IMR-90 (cell line): Measurements from ENCODE around the gene NXPH4. TPM values are rescaled to one million over a fixed set of nuclear protein-coding genes. Genes with fewer than 3 reads are reported as not detected.
A peak's percentile ranks its signal among the peaks of the same experiment; 100 is the strongest.

Source experiments
- ATAC-seq: fragments of 200-7000 bp; cut with Tn5 transposase; 2 replicates; pipeline ENCODE4 v1.9.1; 2020; ENCODE audit warnings: low read depth, mild to moderate bottlenecking, moderate library complexity
- BruUV-seq: library from RNA; stranded (reverse); fragments of 400-500 nt; replicated peaks from 2 replicates; lab custom pipeline; 2021; lab: Mats Ljungman, UMichigan
- CTCF ChIA-PET: fragments of 300-600 bp; formaldehyde crosslinking; extraction: SDS; loops from one replicate; lab custom pipeline; 2021; ENCODE audit warnings: antibody characterized with exemption; lab: Yijun Ruan, JAX
- POLR2A ChIA-PET: fragments of 300-600 bp; sonication (Branson Sonifier 250); formaldehyde crosslinking; loops from one replicate; lab custom pipeline; 2022; ENCODE audit warnings: antibody characterized with exemption; ENCODE audit not compliant: unreplicated experiment; lab: Charles Lee
- DNase-seq: peaks from one replicate; pipeline ENCODE4 v3.0.0; 2013
- H2AFZ ChIP-seq: replicated peaks from 2 replicates; pipeline ENCODE3; 2013; ENCODE audit warnings: low read length, mild to moderate bottlenecking; ENCODE audit not compliant: poor library complexity
- H2AK5ac ChIP-seq: 2 replicates; pipeline ENCODE4 v1.6.1; 2013; ENCODE audit warnings: low read depth, low read length, inconsistent platforms
- H2AK9ac ChIP-seq: replicated peaks from 2 replicates; pipeline ENCODE3; 2013; ENCODE audit warnings: mild to moderate bottlenecking, low read depth, low read length, moderate library complexity; ENCODE audit not compliant: poor library complexity
- H2BK120ac ChIP-seq: 2 replicates; pipeline ENCODE4 v1.6.1; 2013; ENCODE audit warnings: low read depth, low read length, inconsistent platforms
- H2BK15ac ChIP-seq: 3 replicates; pipeline ENCODE4 v1.6.1; 2013; ENCODE audit warnings: low read depth, low read length, inconsistent platforms
- H2BK20ac ChIP-seq: 2 replicates; pipeline ENCODE4 v1.6.1; 2013; ENCODE audit warnings: low read depth, mild to moderate bottlenecking, inconsistent platforms, low read length, moderate library complexity
- H2BK5ac ChIP-seq: 2 replicates; pipeline ENCODE4 v1.6.1; 2013; ENCODE audit warnings: mild to moderate bottlenecking, low read depth, low read length, inconsistent platforms; ENCODE audit not compliant: poor library complexity, severe bottlenecking
- H3K14ac ChIP-seq: replicated peaks from 2 replicates; pipeline ENCODE4 v1.6.1; 2013; ENCODE audit warnings: low read depth, low read length, inconsistent platforms
- H3K18ac ChIP-seq: 2 replicates; pipeline ENCODE4 v1.6.1; 2013; ENCODE audit warnings: low read depth, low read length, control low read depth
- H3K23ac ChIP-seq: 2 replicates; pipeline ENCODE4 v1.6.1; 2013; ENCODE audit warnings: low read depth, low read length, inconsistent platforms
- H3K27ac ChIP-seq: 2 replicates; pipeline ENCODE4 v1.5.1; 2013; ENCODE audit warnings: mild to moderate bottlenecking, control low read depth, low read length; ENCODE audit not compliant: insufficient read depth
- H3K27me3 ChIP-seq: 2 replicates; pipeline ENCODE4 v1.6.1; 2013; ENCODE audit warnings: low read length; ENCODE audit not compliant: control insufficient read depth, insufficient read depth
- H3K36me3 ChIP-seq: 2 replicates; pipeline ENCODE4 v1.6.1; 2013; ENCODE audit warnings: low read length, mixed read lengths; ENCODE audit not compliant: control insufficient read depth, insufficient read depth
- H3K4ac ChIP-seq: 2 replicates; pipeline ENCODE4 v1.6.1; 2013; ENCODE audit warnings: low read depth, low read length, inconsistent platforms
- H3K4me1 ChIP-seq: 2 replicates; pipeline ENCODE4 v1.6.1; 2013; ENCODE audit warnings: low read length, mixed read lengths; ENCODE audit not compliant: control insufficient read depth, insufficient read depth
- H3K4me2 ChIP-seq: 2 replicates; pipeline ENCODE4 v1.6.1; 2013; ENCODE audit warnings: low read depth, mild to moderate bottlenecking, control low read depth, low read length, moderate library complexity
- H3K4me3 ChIP-seq: 2 replicates; pipeline ENCODE4 v1.5.1; 2013; ENCODE audit warnings: low read depth, mild to moderate bottlenecking, control low read depth, low read length, moderate library complexity; ENCODE audit not compliant: insufficient read depth
- H3K56ac ChIP-seq: 2 replicates; pipeline ENCODE4 v1.6.1; 2013; ENCODE audit warnings: low read length, inconsistent platforms; ENCODE audit not compliant: insufficient read depth; ENCODE audit errors: extremely low read depth
- H3K79me1 ChIP-seq, 2 experiments: 2 replicates each; pipeline ENCODE4 v1.6.1; 2013; ENCODE audit warnings: low read length in 2 of 2, inconsistent platforms in 1 of 2, low read depth in 1 of 2
- H3K9ac ChIP-seq: 2 replicates; pipeline ENCODE4 v1.6.1; 2013; ENCODE audit warnings: low read depth, low read length, control low read depth
- H3K9me1 ChIP-seq: 2 replicates; pipeline ENCODE4 v1.6.1; 2013; ENCODE audit warnings: low read length, inconsistent platforms; ENCODE audit not compliant: insufficient read depth
- H3K9me3 ChIP-seq: 2 replicates; pipeline ENCODE4 v1.6.1; 2013; ENCODE audit warnings: low read length; ENCODE audit not compliant: control insufficient read depth, insufficient read depth
- H4K20me1 ChIP-seq: 2 replicates; pipeline ENCODE4 v1.6.1; 2013; ENCODE audit warnings: low read length, inconsistent platforms; ENCODE audit not compliant: insufficient read depth
- H4K5ac ChIP-seq: 2 replicates; pipeline ENCODE4 v1.6.1; 2013; ENCODE audit warnings: mild to moderate bottlenecking, low read depth, low read length, control low read depth
- H4K8ac ChIP-seq, 2 experiments: 2 replicates each; pipeline ENCODE4 v1.6.1; 2013; ENCODE audit warnings: low read depth in 2 of 2, low read length in 2 of 2, control low read depth in 1 of 2, inconsistent platforms in 1 of 2
- H4K91ac ChIP-seq: 2 replicates; pipeline ENCODE4 v1.6.1; 2013; ENCODE audit warnings: low read depth, low read length, inconsistent platforms; ENCODE audit not compliant: insufficient read depth
- CEBPB ChIP-seq: IDR thresholded peaks from 2 replicates; pipeline ENCODE4 v1.6.1; 2012; ENCODE audit warnings: low read depth, low read length, improper control_type of control experiment
- RAD21 ChIP-seq: IDR thresholded peaks from 2 replicates; pipeline ENCODE4 v1.6.1; 2012; ENCODE audit warnings: low read length, improper control_type of control experiment
- SMC3 ChIP-seq: fragments of 150-350 bp; IDR thresholded peaks from 2 replicates; pipeline ENCODE4 v1.6.1; 2016; ENCODE audit warnings: low read depth, mild to moderate bottlenecking, antibody characterized with exemption, low read length, moderate library complexity
- USF2 ChIP-seq: fragments of 150-350 bp; IDR thresholded peaks from 2 replicates; pipeline ENCODE4 v1.6.1; 2017; ENCODE audit warnings: mild to moderate bottlenecking, antibody characterized with exemption, low read length, low read depth
- WGBS, 2 experiments: methylation state at CpG; one replicate each; pipeline versions ENCODE4 v1.1.5 to v1.1.7; 2013; ENCODE audit warnings: missing lambda C conversion rate in 2 of 2; ENCODE audit not compliant: insufficient read length in 1 of 2; ENCODE audit errors: extremely low coverage in 2 of 2; 5-methylcytosine and 5-hydroxymethylcytosine counted together
- dilution Hi-C: fragments of 300-500 bp; cut with HindIII; formaldehyde crosslinking; loops from one replicate; pipeline ENCODE4 v1.14.3; 2018; ENCODE audit warnings: low sequenced_read_pairs; ENCODE audit not compliant: unreplicated experiment
- in situ Hi-C: fragments of 300-500 bp; cut with MboI; formaldehyde crosslinking; loops from 3 replicates; pipeline ENCODE4 v1.14.3; 2019; ENCODE audit warnings: low sequenced_read_pairs, inconsistent platforms, mixed read lengths
- intact Hi-C: fragments of 100-400 bp; cut with micrococcal nuclease; formaldehyde crosslinking; loops from 2 replicates; pipeline ENCODE4 v1.10.0; 2022
- polyA plus RNA-seq, 3 experiments: library from polyadenylated mRNA; depleted of rRNA; stranded (reverse); fragments of >200 nt; gene quantifications; 2 replicates each; pipeline ENCODE4 v1.2.3, GENCODE V29; 2012; ENCODE audit warnings: low replicate concordance in 1 of 3
- total RNA-seq: library from RNA; depleted of rRNA; stranded (reverse); fragments of >200 nt; gene quantifications from 2 replicates; pipeline ENCODE4 v1.2.3, GENCODE V29; 2012

The NXPH4 gene
- total and polyA plus RNA-seq, 2 of the 4 experiments (the other 2 are of a cell fraction) = 0.36 to 3.8 TPM

- TF ChIP-seq USF2 = no peak
Measured at GRCh38 chr12:57238854-57239554, 22.4 kb downstream of the NXPH4 start (continued).

- Histone ChIP-seq H4K5ac (peak overlapping the region; percentile 62), H3K79me1 (peaks cover 0 to 10% of the 10 kb centered on the region in 2 experiments; a peak in 1 of 4 replicates), H2AK9ac (peak overlapping the region; percentile 96), H3K56ac (peak overlapping the region; percentile 69), H3K23ac (peak overlapping the region; percentile 98), H4K91ac (peak overlapping the region; percentile 94), H2AFZ (peak overlapping the region; percentile 92), H2BK120ac (peak overlapping the region; percentile 63; the same call in 1 of the 2 replicates), H3K9me3 (no peaks in the 10 kb centered on the region), H3K27ac (peak overlapping the region; percentile 73), H2AK5ac (peak overlapping the region; percentile 93), H3K27me3 (peaks cover 6% of the 10 kb centered on the region; the same call in 1 of the 2 replicates), H4K20me1 (peaks cover 39% of the 10 kb centered on the region; the same call in 1 of the 2 replicates), H3K4me2 (peak overlapping the region; percentile 92), H3K18ac (peak overlapping the region; percentile 12), H2BK15ac (peak overlapping the region; percentile 16; the same call in 1 of the 3 replicates), H3K4ac (peak overlapping the region; percentile 98), H3K9ac (peak overlapping the region; percentile 93), H4K8ac (peak overlapping the region; percentile 94 to 95), H3K14ac (peak overlapping the region; percentile 94), H2BK20ac (no peak overlapping the region), H3K9me1 (peaks cover 7% of the 10 kb centered on the region; the same call in 1 of the 2 replicates), H3K4me3 (peak overlapping the region; percentile 55), H3K4me1 (peaks cover 17% of the 10 kb centered on the region), H2BK5ac (peak overlapping the region; percentile 22), H3K36me3 (peaks cover 6% of the 10 kb centered on the region; the same call in 1 of the 2 replicates)
- 5% methylated on average over 9 of the region's 14 CpGs; no CpG with 5 or more reads in 1 of the 2 experiments for WGBS, 2 experiments
- peak; percentile 2 for ATAC-seq
- POLR2A ChIA-PET = interaction anchor here (0.5 to 1.9 kb wide), 4 partner anchors 10 to 377 kb away, joined by 3 to 8 read pairs (median 6); partner anchors contain the start of genes INHBE and SHMT2
- dilution Hi-C loops = no loop called here
- BruUV-seq = TSS peak; percentile 36
- CTCF ChIA-PET = interaction anchor here (0.6 to 5.8 kb wide), 6 partner anchors 10 to 214 kb away, joined by 3 to 47 read pairs (median 4); partner anchors contain the start of gene SHMT2
- DNase-seq = no peak
- TF ChIP-seq RAD21 (no peak), USF2 (no peak), SMC3 (no peak), CEBPB (no peak)
- intact Hi-C loops = loop anchor here (1.0 to 5.0 kb wide), 3 partner anchors 26 to 172 kb away; partner anchors contain the start of gene STAT6
- in situ Hi-C loops = no loop called here
Measured at GRCh38 chr12:57239587-57240065, 23.0 kb downstream of the NXPH4 start.
